HL-60 (cell line): Measurements from ENCODE around the gene MMP1.

Source experiments
- POLR2AphosphoS5 ChIP-seq: IDR thresholded peaks from 2 replicates; pipeline ENCODE4 v1.6.1; 2012; ENCODE audit warnings: low read depth
- SPI1 ChIP-seq: IDR thresholded peaks from 2 replicates; pipeline ENCODE4 v1.6.1; 2012; ENCODE audit warnings: low read depth, mild to moderate bottlenecking, borderline replicate concordance
- TF ChIP-seq, protein P1 (sequence below): IDR thresholded peaks from one replicate; pipeline ENCODE4 v1.5.1; 2011; ENCODE audit warnings: low read length, control low read depth, inconsistent platforms; ENCODE audit not compliant: insufficient read depth

DNA sequence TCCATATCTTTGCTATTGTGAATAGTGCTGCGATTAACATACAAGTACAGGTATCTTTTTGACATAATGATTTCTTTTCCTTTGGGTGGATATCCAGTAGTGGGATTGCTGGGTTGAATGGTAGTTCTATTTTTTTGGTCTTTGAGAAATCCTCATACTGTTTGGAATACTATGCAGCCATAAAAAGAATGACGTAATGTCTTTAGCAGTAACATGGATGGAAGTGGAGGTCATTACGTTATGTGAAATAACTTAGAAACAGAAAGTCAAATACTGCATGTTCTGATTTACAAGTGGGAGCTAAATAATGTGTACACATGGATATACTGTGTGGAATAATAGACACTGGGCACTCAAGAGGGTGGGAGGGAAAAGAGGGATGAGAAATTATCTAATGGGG is 13.6 kb downstream of the MMP1 start:
- TF ChIP-seq, protein P1, sequence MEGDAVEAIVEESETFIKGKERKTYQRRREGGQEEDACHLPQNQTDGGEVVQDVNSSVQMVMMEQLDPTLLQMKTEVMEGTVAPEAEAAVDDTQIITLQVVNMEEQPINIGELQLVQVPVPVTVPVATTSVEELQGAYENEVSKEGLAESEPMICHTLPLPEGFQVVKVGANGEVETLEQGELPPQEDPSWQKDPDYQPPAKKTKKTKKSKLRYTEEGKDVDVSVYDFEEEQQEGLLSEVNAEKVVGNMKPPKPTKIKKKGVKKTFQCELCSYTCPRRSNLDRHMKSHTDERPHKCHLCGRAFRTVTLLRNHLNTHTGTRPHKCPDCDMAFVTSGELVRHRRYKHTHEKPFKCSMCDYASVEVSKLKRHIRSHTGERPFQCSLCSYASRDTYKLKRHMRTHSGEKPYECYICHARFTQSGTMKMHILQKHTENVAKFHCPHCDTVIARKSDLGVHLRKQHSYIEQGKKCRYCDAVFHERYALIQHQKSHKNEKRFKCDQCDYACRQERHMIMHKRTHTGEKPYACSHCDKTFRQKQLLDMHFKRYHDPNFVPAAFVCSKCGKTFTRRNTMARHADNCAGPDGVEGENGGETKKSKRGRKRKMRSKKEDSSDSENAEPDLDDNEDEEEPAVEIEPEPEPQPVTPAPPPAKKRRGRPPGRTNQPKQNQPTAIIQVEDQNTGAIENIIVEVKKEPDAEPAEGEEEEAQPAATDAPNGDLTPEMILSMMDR, result no peak
- no peak for TF ChIP-seq SPI1
- TF ChIP-seq POLR2AphosphoS5, result no peak
